ENCODE measurements around the gene CD109.

The CD109 gene

DNA sequence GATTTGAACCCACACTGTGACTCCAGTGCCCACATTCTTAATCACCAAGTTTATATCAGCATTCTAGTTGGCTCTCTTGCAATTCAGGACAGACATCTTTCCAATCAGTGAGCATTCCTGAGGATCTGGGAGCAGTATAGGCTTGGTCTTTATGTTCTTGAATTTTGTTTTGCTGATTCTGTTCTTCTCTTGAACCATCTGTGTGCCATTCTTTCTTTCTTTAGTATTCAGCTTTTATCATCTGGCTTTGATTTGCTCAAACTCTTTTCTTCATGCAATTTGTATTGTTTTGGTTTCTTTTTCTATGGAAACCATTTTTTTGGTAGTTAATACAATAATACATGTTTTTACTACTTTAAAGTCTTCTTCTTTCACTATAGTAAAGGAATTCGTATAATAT lies 162.4 kb downstream of the CD109 start:
- DNase-seq (ENCODE audit: low spot score) = no peak

GRCh38 chr6:73860303-73860702 lies 164.3 kb downstream of the CD109 start:
- DNase-seq (ENCODE audit: low spot score) = no peak

DNA sequence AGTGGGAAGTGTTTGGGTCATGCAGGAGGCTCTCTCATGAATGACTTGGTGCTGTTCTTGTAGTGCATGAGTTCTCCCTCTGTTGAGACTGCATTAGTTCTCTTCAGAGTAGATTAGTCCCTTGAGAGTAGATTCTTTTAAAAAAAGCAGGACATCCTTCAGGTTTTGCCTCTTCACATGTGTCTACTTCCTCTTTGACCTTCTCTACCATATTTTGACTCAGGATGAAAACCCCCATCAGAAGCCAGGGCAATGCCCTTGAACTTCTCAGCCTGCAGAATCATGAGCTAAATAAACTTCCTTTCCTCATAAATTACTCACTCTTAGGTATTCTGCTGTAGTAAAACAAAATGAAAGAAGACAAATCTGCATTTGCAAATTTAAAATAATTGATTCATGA lies 170.3 kb downstream of the CD109 start:
- no peak for DNase-seq (ENCODE audit: low spot score)

DNA sequence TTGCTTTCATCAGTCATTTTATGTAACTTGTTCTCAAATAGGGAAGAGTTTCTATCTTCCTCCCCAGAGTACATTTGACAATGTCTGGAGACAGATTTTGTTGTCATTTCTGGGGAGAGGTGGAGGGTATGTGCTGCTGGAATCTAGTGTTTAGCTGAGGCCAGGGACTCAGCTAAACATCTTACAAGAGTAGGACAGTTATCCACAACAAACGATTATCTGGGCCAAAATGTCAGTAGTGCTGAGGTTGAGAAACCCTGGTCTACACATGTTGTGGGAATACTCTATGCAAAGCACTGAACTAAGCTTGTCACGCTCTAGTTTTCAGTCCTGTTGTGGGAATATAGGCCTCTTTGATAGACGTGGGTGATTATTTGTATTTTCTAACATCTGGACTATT lies 171.4 kb downstream of the CD109 start:
- no peak for DNase-seq (ENCODE audit: low spot score)

DNA sequence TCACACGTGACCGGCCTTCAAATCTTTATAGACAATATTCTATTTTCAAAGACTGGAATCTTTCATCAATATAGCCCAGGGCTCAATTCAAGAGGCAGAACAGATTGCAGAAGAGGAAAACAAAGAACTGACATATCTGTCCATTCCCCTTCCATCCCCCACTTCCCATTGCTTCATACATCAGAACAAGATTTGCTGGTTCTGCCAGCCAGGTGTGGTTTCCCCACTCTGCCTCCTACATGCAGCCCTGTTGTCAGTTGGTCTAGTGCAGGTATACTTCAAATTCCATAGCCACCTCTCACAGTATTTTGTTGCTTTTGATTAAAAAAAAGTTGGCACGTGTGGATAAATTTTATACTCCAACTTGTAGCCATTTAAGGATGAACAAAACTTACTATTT lies 174.9 kb downstream of the CD109 start:
- DNase-seq (ENCODE audit: low spot score) = no peak

- DNase-seq (ENCODE audit: low spot score) = no peak
These were observed 177.1 kb downstream of the CD109 start for GRCh38 chr6:73873081-73873480.
